ENCODE measurements around the gene HNRNPU. TPM values are rescaled to one million over a fixed set of nuclear protein-coding genes. Genes with fewer than 3 reads are reported as not detected.

The HNRNPU gene
- total RNA-seq, result 100 to 1,000 TPM; 178 to 253 TPM

DNA sequence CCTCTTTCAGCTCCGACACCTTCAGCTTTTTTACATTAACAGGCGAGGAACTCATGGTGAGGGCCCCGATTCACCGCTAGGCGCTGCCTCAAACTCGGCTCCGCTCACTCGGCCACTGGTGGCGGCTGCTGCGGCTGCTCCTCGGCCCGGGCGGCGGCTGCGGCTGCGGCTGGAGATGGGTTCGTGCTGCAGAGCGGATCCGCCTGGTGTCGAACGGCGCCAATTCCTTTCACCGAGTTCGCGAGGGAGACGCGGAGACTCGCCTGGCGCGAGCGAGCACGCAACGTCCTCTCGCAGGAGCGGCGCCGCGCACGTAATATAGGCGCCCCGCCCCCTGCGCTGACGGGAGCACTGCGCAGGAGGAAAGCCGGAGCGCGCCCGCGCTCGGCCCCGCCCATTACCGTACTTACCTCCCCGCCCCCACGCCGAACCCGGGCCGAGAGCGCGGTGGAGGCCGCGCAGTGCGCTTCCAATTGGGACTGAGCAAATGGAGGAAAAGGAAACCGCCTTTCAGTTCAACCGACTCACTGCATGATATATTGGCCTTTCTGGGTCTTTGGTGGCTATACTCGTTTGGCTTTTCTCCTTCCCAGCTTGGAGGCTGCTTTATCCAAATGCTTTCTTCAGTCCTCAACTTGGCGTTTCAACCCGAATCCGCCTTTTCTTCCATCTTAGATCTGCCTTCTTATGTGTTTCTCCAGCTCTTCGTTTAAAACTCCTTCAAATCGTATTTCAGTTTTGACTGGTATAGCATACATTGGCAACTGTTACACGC, at the start of gene HNRNPU:
Gene HNRNPU, minus strand, starts transcription at position 291 of the 775 bp plus-strand sequence. Its CDS starts 236 bp downstream, at position 55.

DNA sequence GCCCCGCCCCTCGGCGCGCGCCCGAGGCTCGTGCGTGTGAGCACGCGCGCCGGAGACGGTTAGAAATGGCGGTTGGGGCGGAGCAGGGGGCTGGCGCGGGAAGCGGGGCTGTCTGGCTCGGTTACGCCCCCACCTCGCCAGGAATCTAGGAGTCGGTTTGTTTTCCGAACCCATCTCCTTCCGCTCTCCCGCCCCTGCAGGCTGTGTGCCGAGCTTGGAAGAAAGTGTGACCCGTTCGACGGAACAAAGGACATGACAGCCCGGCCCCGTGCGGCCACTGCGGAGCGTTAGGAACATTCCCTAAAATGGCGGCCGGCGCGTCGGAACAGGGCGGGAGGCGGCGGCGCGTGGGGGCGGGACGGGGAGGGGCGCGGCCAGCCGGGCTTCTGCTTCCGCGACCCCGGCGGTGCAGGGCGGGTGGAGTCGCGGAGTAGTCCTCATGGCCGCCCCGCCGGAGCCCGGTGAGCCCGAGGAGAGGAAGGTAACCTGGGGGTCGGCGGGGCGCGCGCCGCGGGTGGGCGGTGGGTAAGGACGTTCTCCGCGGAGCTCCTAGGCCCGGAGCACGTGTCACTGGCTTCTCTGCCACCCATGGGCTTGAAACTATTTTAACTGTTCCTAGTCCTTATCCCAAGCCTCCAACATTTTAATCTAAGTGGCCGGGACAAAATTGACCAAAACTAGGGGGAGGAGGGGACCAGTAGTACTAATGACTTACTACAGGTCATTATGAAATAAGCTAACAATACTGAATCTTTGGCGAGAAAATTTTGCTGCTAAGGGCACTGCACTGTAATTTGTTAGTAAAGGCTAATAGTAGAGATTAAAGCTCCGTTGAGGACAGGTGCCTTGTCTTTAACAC, 28.8 kb downstream of the HNRNPU start, which contains the start of gene COX20:
Gene COX20, plus strand, starts transcription at position 383 of the 859 bp plus-strand sequence. Its CDS starts 57 bp downstream, at position 440.

Other genes with a start within 250 kb of the HNRNPU start
- gene DESI2, start 211.4 kb downstream of the HNRNPU start, total RNA-seq, result 10 to 100 TPM; 26.8 to 39.0 TPM
- 10 to 100 TPM; 15.7 to 17.9 TPM for gene COX20, start 28.9 kb downstream of the HNRNPU start, total RNA-seq

Measured in melanocyte of skin (primary cell).